H1 (cell line): ENCODE measurements around the gene MTX1. TPM values are rescaled to one million over a fixed set of nuclear protein-coding genes. Genes with fewer than 3 reads are reported as not detected.

Source experiments
- CTCF ChIA-PET: fragments of 300-600 bp; sonication (Branson Sonifier 250); formaldehyde crosslinking; loops from one replicate; lab custom pipeline; 2021; ENCODE audit not compliant: partially characterized antibody; lab: Charles Lee
- POLR2A ChIA-PET: fragments of 300-600 bp; sonication (Branson Sonifier 250); formaldehyde crosslinking; loops from one replicate; lab custom pipeline; 2021; ENCODE audit warnings: inconsistent platforms; ENCODE audit not compliant: partially characterized antibody; lab: Charles Lee
- DNase-seq, 2 experiments: peaks; one replicate each; pipeline versions ENCODE4 v3.0.0 to v3.0.0-alpha.2; 2010 to 2022; ENCODE audit warnings: low spot score in 2 of 2, low read depth in 1 of 2, mixed read lengths in 1 of 2
- FAIRE-seq: peaks from 2 replicates; lab custom pipeline; 2011; peaks lifted over from hg19 to GRCh38; lab: Jason Lieb, UNC
- H2AFZ ChIP-seq: 2 replicates; pipeline ENCODE4 v1.8.1; 2012; ENCODE audit warnings: low read length, inconsistent platforms
- H2AK5ac ChIP-seq: 2 replicates; pipeline ENCODE4 v1.6.1; 2013; ENCODE audit warnings: low read depth, low read length
- H2BK120ac ChIP-seq: replicated peaks from 2 replicates; pipeline ENCODE3; 2013; ENCODE audit warnings: low read depth, low read length, inconsistent platforms
- H2BK12ac ChIP-seq: 2 replicates; pipeline ENCODE4 v1.6.1; 2013; ENCODE audit warnings: low read depth, low read length
- H2BK15ac ChIP-seq: 2 replicates; pipeline ENCODE4 v1.6.1; 2013; ENCODE audit warnings: low read length
- H2BK20ac ChIP-seq: 2 replicates; pipeline ENCODE4 v1.6.1; 2013; ENCODE audit warnings: low read length
- H2BK5ac ChIP-seq: 2 replicates; pipeline ENCODE4 v1.6.1; 2013; ENCODE audit warnings: low read depth, low read length
- H3K14ac ChIP-seq: 2 replicates; pipeline ENCODE4 v1.6.1; 2013; ENCODE audit warnings: inconsistent platforms; ENCODE audit not compliant: insufficient read length
- H3K18ac ChIP-seq: 2 replicates; pipeline ENCODE4 v1.6.1; 2013; ENCODE audit warnings: low read length; ENCODE audit errors: extremely low read depth
- H3K23ac ChIP-seq: 2 replicates; pipeline ENCODE4 v1.6.1; 2013; ENCODE audit warnings: inconsistent platforms; ENCODE audit not compliant: insufficient read length
- H3K23me2 ChIP-seq: 2 replicates; pipeline ENCODE4 v1.6.1; 2013; ENCODE audit warnings: low read depth, low read length
- H3K27ac ChIP-seq: 2 replicates; pipeline ENCODE4 v1.6.1; 2011; ENCODE audit warnings: low read depth, low read length, inconsistent platforms
- H3K27me3 ChIP-seq, 4 experiments: replicated peaks in 1 of 4; 1 replicate in 1 of 4; 2 replicates in 3 of 4; pipeline versions ENCODE4 v1.6.1 to v1.8.1; 2011 to 2013; ENCODE audit warnings: low read length in 3 of 4, mild to moderate bottlenecking in 3 of 4, inconsistent platforms in 2 of 4, mixed read lengths in 2 of 4, moderate library complexity in 1 of 4; ENCODE audit not compliant: control insufficient read depth in 3 of 4, insufficient read depth in 3 of 4; ENCODE audit errors: extremely low read depth in 1 of 4
- H3K36me3 ChIP-seq, 4 experiments: 2 replicates each; pipeline versions ENCODE4 v1.6.1 to v1.8.1; 2011 to 2013; ENCODE audit warnings: mild to moderate bottlenecking in 4 of 4, low read length in 3 of 4, moderate library complexity in 2 of 4, control low read depth in 1 of 4, inconsistent platforms in 1 of 4; ENCODE audit not compliant: insufficient read depth in 4 of 4, control insufficient read depth in 2 of 4
- H3K4ac ChIP-seq: replicated peaks from 2 replicates; pipeline ENCODE3; 2013; ENCODE audit warnings: low read length, low read depth, mixed read lengths, inconsistent platforms; ENCODE audit not compliant: insufficient read length
- H3K4me1 ChIP-seq, 4 experiments: replicated peaks in 1 of 4; 1 replicate in 1 of 4; 2 replicates in 3 of 4; pipeline versions ENCODE4 v1.6.1 to v1.8.1; 2011 to 2013; ENCODE audit warnings: low read length in 3 of 4, inconsistent platforms in 2 of 4, mixed read lengths in 1 of 4; ENCODE audit not compliant: insufficient read depth in 4 of 4, control insufficient read depth in 3 of 4
- H3K4me2 ChIP-seq, 2 experiments: 2 replicates each; pipeline versions ENCODE4 v1.6.1 to v1.8.1; 2011 to 2013; ENCODE audit warnings: low read depth in 2 of 2, low read length in 2 of 2, control low read depth in 1 of 2, inconsistent platforms in 1 of 2, mild to moderate bottlenecking in 1 of 2; ENCODE audit not compliant: insufficient read depth in 1 of 2
- H3K4me3 ChIP-seq, 4 experiments: fragments of 200-600, 300-600 bp in 1 of 4; sonication (generic), shearing (Covaris generic), sonication (Bioruptor Twin) in 1 of 4; 2 replicates each; pipeline versions ENCODE4 v1.5.1 to v1.8.1; 2011 to 2016; ENCODE audit warnings: low read length in 4 of 4, low read depth in 3 of 4, control low read depth in 2 of 4, inconsistent platforms in 2 of 4, mild to moderate bottlenecking in 2 of 4, mixed read lengths in 1 of 4, moderate library complexity in 1 of 4; ENCODE audit not compliant: insufficient read depth in 2 of 4; ENCODE audit errors: extremely low read depth in 1 of 4
- H3K56ac ChIP-seq: replicated peaks from 2 replicates; pipeline ENCODE3; 2013; ENCODE audit warnings: low read depth, mild to moderate bottlenecking, mixed read lengths, low read length, inconsistent platforms; ENCODE audit not compliant: insufficient read length
- H3K79me1 ChIP-seq: 2 replicates; pipeline ENCODE4 v1.6.1; 2013; ENCODE audit warnings: low read depth, low read length, control low read depth
- H3K79me2 ChIP-seq, 2 experiments: 2 replicates each; pipeline versions ENCODE4 v1.6.1 to v1.8.1; 2012 to 2013; ENCODE audit warnings: low read length in 2 of 2, mild to moderate bottlenecking in 2 of 2, inconsistent platforms in 1 of 2; ENCODE audit not compliant: insufficient read depth in 2 of 2, control insufficient read depth in 1 of 2
- H3K9ac ChIP-seq, 4 experiments: replicated peaks in 1 of 4; 1 replicate in 1 of 4; 2 replicates in 3 of 4; pipeline versions ENCODE4 v1.6.1 to v1.8.1; 2011 to 2013; ENCODE audit warnings: low read depth in 3 of 4, low read length in 3 of 4, control low read depth in 2 of 4, mild to moderate bottlenecking in 2 of 4, moderate library complexity in 2 of 4, inconsistent platforms in 1 of 4; ENCODE audit errors: extremely low read depth in 1 of 4
- H3K9me3 ChIP-seq, 2 experiments: 2 replicates each; pipeline versions ENCODE4 v1.6.1 to v1.8.1; 2012 to 2013; ENCODE audit warnings: mild to moderate bottlenecking in 2 of 2, moderate library complexity in 2 of 2, control low read depth in 1 of 2, inconsistent platforms in 1 of 2, low read depth in 1 of 2, low read length in 1 of 2, mixed read lengths in 1 of 2; ENCODE audit not compliant: insufficient read depth in 2 of 2
- H4K20me1 ChIP-seq, 2 experiments: replicated peaks in 1 of 2; 2 replicates each; pipeline versions ENCODE3 to v1.8.1; 2011 to 2013; ENCODE audit warnings: inconsistent platforms in 2 of 2, low read length in 2 of 2, mild to moderate bottlenecking in 1 of 2; ENCODE audit not compliant: insufficient read depth in 2 of 2, control insufficient read depth in 1 of 2
- H4K5ac ChIP-seq: 2 replicates; pipeline ENCODE4 v1.6.1; 2013; ENCODE audit warnings: low read length, low read depth, mixed read lengths, inconsistent platforms; ENCODE audit not compliant: insufficient read length
- H4K8ac ChIP-seq: 2 replicates; pipeline ENCODE4 v1.8.0; 2013; ENCODE audit warnings: mild to moderate bottlenecking, moderate library complexity, low read length, inconsistent platforms; ENCODE audit not compliant: insufficient read depth; ENCODE audit errors: extremely low read depth
- H4K91ac ChIP-seq: replicated peaks from 2 replicates; pipeline ENCODE3; 2013; ENCODE audit warnings: low read length, mixed read lengths, inconsistent platforms; ENCODE audit not compliant: insufficient read length
- CBX8 ChIP-seq: fragments of 300-800, 300-1000 bp; sonication (generic); IDR thresholded peaks from 2 replicates; pipeline ENCODE4 v1.7.1; 2016; ENCODE audit warnings: low read depth, low read length, borderline replicate concordance
- FOSL1 ChIP-seq: IDR thresholded peaks from 2 replicates; pipeline ENCODE4 v1.6.1; 2011; ENCODE audit warnings: mild to moderate bottlenecking, low read depth, low read length, moderate library complexity; ENCODE audit not compliant: insufficient read depth
- POU5F1 ChIP-seq: IDR thresholded peaks from 2 replicates; pipeline ENCODE4 v1.6.1; 2011; ENCODE audit warnings: low read depth, mild to moderate bottlenecking, low read length, moderate library complexity
- WGBS, 2 experiments: shearing (Covaris generic) in 1 of 2; methylation state at CpG; one replicate each; pipeline versions ENCODE4 v1.1.6 to v1.1.7; 2013 to 2015; ENCODE audit warnings: low lambda C conversion rate in 2 of 2, mixed read lengths in 2 of 2, inconsistent platforms in 1 of 2, low coverage in 1 of 2, missing lambda C conversion rate in 1 of 2; ENCODE audit not compliant: insufficient replicate concordance in 2 of 2, insufficient coverage in 1 of 2, insufficient read length in 1 of 2; ENCODE audit errors: extremely low coverage in 1 of 2, missing lambda C conversion rate in 1 of 2; 5-methylcytosine and 5-hydroxymethylcytosine counted together
- polyA plus RNA-seq, 7 experiments: library from polyadenylated mRNA; depleted of rRNA in 3 of 7; stranded (reverse) in 5 of 7; unstranded in 2 of 7; fragments of >200 nt in 5 of 7; fragments of 200-250 nt in 2 of 7; gene quantifications; 1 replicate in 5 of 7; 2 replicates in 1 of 7; 4 replicates in 1 of 7; pipeline versions ENCODE4 v1.2.1 to v1.2.3, GENCODE V29; 2011 to 2013; ENCODE audit warnings: missing spikeins in 2 of 7, mixed read lengths in 2 of 7
- total RNA-seq: library from RNA; stranded (reverse); fragmentation: NEBNext Ultra II Directional; extraction: Animal tissue kit (Norgen Biotek cat#: 25700); gene quantifications from 2 replicates; pipeline ENCODE4 v1.2.1, GENCODE V29; 2021

Gene MTX1
- total and polyA plus RNA-seq, 2 of the 8 experiments (the other 6 are each of a cell fraction or from before 2014, with no cell fraction given): 47.9 to 131 TPM

DNA sequence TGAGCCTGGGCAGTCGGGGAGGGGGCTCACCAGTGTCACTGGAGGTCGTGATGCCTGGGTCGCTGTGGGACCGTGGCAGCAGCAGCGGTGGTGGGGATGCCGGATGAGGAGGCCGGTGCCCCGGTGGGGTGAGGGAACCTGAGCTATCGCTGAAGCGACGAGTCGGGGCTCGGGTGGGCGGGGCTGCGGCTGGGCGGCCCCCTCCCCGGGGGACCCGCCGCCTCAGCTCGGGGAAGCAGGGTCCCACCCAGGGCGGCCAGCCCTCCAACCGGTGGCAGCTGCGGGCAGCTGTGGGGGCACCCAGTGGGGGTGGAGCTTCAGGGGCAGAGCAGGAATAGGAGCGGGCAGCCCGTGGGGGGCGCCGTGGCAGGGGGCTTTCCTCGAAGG lies 41.7 kb downstream of the MTX1 start:
- 57% methylated on average over 8 of the region's 28 CpGs; no CpG with 5 or more reads in 1 of the 2 experiments for WGBS, 2 experiments
- Histone ChIP-seq H3K27me3 (peaks cover 0 to 9% (median 4%) of the 10 kb centered on the region in 4 experiments; a peak in 2 of 7 replicates), H2BK20ac (no peak overlapping the region), H3K36me3 (peaks cover 0 to 9% (median 2%) of the 10 kb centered on the region in 4 experiments; a peak in 2 of 8 replicates), H3K4me1 (peaks cover 0 to 19% (median 12%) of the 10 kb centered on the region in 4 experiments; a peak in 6 of 7 replicates), H3K23me2 (peaks cover 8% of the 10 kb centered on the region; the same call in 1 of the 2 replicates), H2BK120ac (no peak overlapping the region), H3K79me2 (0 out of 4 replicates have a peak, but pooled peaks cover 0 to 3% of the 10 kb centered on the region in 2 experiments), H3K4me3 (peak overlapping the region; percentile 11 to 64 (median 58)), H2BK12ac (no peak overlapping the region; the same call in 1 of the 2 replicates), H4K5ac (peak overlapping the region; percentile 47), H3K9ac (no peak overlapping the region; a peak in 1 of 7 replicates), H2BK5ac (no peak overlapping the region), H3K4ac (no peak overlapping the region), H3K4me2 (peak overlapping the region; percentile 0 to 91; a peak in 3 of 4 replicates), H3K18ac (peak overlapping the region; percentile 17; the same call in 1 of the 2 replicates), H4K91ac (peak overlapping the region; percentile 60), H2BK15ac (0 out of 2 replicates have a peak overlapping the region, but pooled peaks have one; percentile 90), H4K8ac (peak overlapping the region; percentile 92), H3K56ac (no peak overlapping the region), H3K27ac (no peak overlapping the region), H3K14ac (no peak overlapping the region), H2AFZ (no peak overlapping the region), H3K23ac (no peak overlapping the region), H3K9me3 (no peaks in the 10 kb centered on the region), H2AK5ac (no peak overlapping the region), H4K20me1 (peaks cover 0 to 5% of the 10 kb centered on the region in 2 experiments), H3K79me1 (no peaks in the 10 kb centered on the region)
- no peak for DNase-seq
- ChIA-PET CTCF (interaction anchor here (0.6 to 15.2 kb wide), 56 partner anchors 9 to 868 kb away, joined by 3 to 227 read pairs (median 6); partner anchors contain the start of genes ASH1L, CLK2, FDPS and HCN3), POLR2A (interaction anchor here (0.6 to 7.1 kb wide), 22 partner anchors 11 to 1411 kb away, joined by 3 to 48 read pairs (median 5); partner anchors contain the start of genes CLK2, FDPS, HCN3 and RUSC1)
- no peak for FAIRE-seq
- no peak for TF ChIP-seq CBX8
- no peak for TF ChIP-seq POU5F1
- TF ChIP-seq FOSL1: no peak
